Activated CD4-positive, alpha-beta T cell treated with anti-CD3 and anti-CD28 coated beads, Interleukin-2, amount 50 U/mL, for 1 hour (primary cell): ENCODE measurements around the gene DCAF12L1.

ENCODE experiments used
- DNase-seq: peaks from one replicate; pipeline ENCODE4 v3.0.0-alpha.2; 2020

The DCAF12L1 gene

DNA sequence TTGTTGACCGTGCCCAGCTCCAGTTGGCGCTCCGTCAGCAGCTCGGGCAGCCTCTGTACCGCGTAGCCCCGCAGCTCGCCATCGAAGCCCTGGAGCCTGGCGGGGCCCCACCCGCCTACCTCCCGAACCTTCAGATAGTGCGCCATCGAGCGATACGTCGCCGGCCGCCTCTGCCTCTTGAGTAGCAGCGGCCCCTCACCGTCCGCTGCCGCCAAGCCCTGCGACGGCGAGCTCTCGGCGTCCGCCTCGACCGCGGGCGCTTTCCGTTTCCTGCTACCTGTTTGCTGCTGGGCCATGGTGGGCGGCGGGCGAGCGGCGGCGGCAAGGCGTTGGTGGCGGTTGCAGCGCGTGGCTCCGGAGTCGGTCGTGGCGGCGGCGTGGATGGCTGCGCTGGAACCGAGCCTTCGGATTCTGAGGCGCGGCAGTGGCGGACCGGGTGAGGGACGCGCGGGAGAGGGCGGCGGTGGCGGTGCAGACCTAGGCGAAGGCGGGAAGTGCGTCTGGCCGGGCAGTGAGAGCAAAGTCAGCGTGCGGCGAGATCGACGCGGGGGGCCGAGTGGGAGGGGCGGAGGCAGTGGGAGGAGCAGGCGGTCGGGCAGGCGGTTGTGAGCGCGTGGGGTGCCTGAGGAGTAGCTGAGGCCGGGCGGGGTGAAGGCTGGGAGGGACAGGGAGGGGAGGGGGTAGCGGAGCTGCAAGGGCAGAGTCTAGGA, at the start of gene DCAF12L1:
TSS of gene DCAF12L1 (minus strand) at position 502 of the 710 bp plus-strand sequence. CDS start at position 296, 206 bp downstream.
- DNase-seq, result no peak

DNA sequence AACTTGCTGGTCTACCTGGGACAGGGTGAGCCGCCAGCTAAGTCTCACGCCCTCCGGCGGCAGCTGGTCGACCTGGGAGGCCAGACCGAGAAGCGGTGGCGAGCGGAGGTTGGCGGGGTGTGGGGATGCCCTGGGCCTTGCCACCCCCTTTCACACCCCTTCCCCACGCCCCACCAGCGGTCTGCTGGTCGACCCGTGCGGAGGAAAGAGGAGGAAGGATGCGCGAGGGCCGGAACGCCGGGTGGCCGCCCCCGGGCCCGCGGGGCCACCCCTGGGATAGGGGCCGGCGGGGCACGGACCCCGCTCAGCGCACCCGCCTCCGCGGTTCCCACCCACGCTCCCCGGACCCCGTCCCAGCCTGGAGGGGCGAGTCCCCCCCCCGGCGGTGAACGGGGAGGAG, 28.3 kb upstream of the DCAF12L1 start:
- DNase-seq, result no peak

DNA sequence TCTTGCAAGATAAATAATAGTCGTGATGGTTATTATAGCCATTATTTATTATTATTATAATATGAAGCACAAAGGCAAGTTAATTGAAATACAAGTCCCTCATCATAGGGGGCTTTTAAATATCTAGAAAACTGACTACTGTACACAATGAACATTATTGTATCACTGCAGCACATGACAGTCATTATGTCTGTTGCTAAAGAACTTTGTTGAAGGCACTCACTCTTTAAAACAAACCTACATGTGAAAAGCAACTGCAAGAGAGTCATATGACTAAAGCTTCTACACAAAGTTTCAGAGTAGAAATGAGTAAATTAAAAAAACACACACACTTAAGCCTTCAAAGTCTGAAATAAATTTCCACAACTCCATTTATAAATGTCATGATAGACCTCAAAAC, 23.3 kb upstream of the DCAF12L1 start:
- no peak for DNase-seq

DNA sequence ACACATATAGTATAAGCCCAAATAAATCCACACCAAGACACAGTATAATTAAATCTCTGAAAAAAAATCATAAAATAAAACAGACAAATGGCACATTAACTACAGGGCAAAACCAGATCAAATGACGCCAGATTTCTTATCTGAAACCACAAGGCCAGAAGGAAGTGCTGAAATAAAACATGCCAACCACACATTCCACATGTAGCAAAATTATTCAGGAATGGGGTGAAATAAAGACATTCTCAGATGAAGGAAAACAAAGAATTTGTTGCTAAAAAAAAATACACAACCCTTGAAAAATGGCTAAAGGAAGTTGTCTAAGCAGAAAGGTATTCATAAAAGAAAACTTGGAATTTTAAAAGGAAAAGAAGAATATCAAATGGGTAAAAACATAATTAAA, 4.5 kb upstream of the DCAF12L1 start:
- no peak for DNase-seq

DNA sequence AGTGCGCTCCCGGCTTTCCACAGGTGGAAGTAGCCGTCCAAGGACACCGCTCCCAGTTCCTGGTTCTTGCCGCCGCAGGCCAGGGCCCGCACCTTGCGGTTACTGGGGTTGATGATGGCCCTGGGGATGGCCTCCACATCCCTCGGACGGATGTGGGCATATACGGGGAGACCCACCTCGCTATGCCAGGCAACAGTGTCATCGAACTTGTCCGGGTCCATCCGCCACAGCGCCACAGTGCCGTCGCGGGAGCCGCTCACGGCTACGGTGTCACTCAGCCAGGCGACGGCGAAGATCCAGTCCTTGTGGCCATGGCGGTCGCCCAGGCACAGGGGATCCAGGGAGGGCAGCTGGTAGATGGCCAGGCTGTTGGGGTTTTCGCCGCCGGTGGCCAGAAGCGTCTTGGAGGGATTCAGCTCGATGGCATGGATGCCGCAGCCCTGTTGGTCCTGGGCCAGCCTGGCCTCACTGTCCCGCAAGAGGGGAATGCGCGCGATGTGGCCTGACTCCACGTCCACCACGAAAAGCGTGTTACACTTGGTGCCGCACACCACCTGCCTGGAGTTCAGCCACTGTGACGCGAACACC, 795 bp downstream of the DCAF12L1 start:
- DNase-seq, result no peak

DNA sequence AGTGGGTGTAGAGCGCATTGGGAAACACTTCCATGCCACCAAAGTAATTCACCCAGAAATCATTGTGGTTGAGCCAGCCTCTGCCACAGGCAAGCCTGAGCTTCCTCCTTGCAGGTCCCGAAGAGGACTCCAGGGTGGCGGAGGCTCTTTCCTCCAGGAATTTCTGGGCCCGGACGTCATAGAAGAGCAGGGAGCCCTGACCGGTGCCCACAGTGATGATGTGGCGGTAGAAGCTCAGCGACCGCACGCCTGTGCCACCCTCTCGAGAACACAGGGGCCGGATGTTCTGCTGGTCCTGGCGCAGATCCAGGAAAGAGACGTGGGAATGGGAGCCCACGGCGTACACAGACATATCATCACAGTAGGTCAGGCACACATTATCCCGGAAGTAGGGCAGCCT, 1.3 kb downstream of the DCAF12L1 start:
- DNase-seq, result no peak

DNA sequence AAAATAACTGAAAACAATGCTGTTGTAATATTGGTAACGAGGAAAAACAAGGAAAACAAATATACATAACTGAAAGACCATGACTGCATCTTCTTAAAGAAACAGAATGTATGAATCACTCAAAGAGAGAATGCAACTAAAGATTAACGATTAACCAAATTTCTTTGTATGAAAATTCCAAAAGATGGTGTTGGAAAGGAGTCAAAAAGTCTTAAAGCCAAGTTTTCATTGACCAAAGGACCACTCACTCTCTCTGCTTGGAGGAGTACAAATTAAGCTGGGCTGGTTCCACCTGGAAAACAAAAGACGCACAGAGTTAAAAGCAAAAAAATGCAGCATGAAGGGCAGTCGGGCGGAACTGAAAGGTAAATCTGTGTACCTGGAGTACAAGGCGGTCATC, 1.8 kb downstream of the DCAF12L1 start:
- DNase-seq, result no peak

DNA sequence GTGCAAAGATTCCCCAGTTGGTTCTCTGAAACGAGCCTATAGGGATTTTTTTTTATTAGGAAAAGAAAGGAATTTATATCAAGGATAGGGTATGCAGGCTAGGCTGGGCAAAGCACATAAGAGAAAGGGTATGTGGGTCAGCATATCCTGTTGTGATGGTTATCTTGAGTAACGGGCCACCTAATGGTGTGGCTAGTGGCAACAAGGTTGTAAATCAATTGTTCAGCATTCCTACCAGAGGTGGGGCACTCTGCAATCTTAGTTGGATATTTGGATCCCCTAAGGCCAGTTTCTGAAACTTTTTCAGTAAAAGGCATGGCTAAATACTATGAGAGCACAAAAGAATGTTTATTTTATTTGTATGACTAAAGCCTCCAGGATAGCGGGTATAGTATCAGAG, 42.7 kb downstream of the DCAF12L1 start:
- DNase-seq, result no peak
